Mesendoderm (in vitro differentiated cells): Measurements from ENCODE around the gene GPR39.
A peak's percentile ranks its signal among the peaks of the same experiment; 100 is the strongest.

Source experiments
- DNase-seq: peaks from one replicate; pipeline ENCODE4 v3.0.0; 2013
- H2AK5ac ChIP-seq: 2 replicates; pipeline ENCODE4 v1.6.1; 2013; ENCODE audit warnings: low read length, inconsistent platforms
- H2BK120ac ChIP-seq: 2 replicates; pipeline ENCODE4 v1.6.1; 2013; ENCODE audit warnings: low read depth, mild to moderate bottlenecking, low read length, moderate library complexity, mixed read lengths
- H2BK15ac ChIP-seq: replicated peaks from 2 replicates; pipeline ENCODE4 v1.6.1; 2013; ENCODE audit warnings: low read depth, mild to moderate bottlenecking, moderate library complexity
- H2BK5ac ChIP-seq: 2 replicates; pipeline ENCODE4 v1.6.1; 2013; ENCODE audit warnings: low read length, inconsistent platforms
- H3K18ac ChIP-seq: 2 replicates; pipeline ENCODE4 v1.6.1; 2013; ENCODE audit warnings: mild to moderate bottlenecking, low read length, mixed read lengths
- H3K23ac ChIP-seq: one replicate; pipeline ENCODE4 v1.6.1; 2013; ENCODE audit warnings: low read length
- H3K27ac ChIP-seq: 2 replicates; pipeline ENCODE4 v1.5.1; 2013; ENCODE audit warnings: low read depth, mild to moderate bottlenecking, inconsistent platforms, low read length, moderate library complexity
- H3K27me3 ChIP-seq: 2 replicates; pipeline ENCODE4 v1.6.1; 2013; ENCODE audit warnings: low read length, control low read depth, mild to moderate bottlenecking, inconsistent platforms; ENCODE audit not compliant: insufficient read depth, poor library complexity
- H3K36me3 ChIP-seq: 2 replicates; pipeline ENCODE4 v1.6.1; 2013; ENCODE audit warnings: low read length, inconsistent platforms; ENCODE audit not compliant: control insufficient read depth, insufficient read depth
- H3K4ac ChIP-seq: one replicate; pipeline ENCODE4 v1.6.1; 2013; ENCODE audit warnings: low read depth, mild to moderate bottlenecking, low read length, moderate library complexity
- H3K4me1 ChIP-seq: 2 replicates; pipeline ENCODE4 v1.6.1; 2013; ENCODE audit warnings: low read depth, low read length, inconsistent platforms; ENCODE audit not compliant: control insufficient read depth
- H3K4me2 ChIP-seq: 2 replicates; pipeline ENCODE4 v1.6.1; 2013; ENCODE audit warnings: low read length
- H3K4me3 ChIP-seq: 2 replicates; pipeline ENCODE4 v1.5.1; 2013; ENCODE audit warnings: mild to moderate bottlenecking, low read length
- H3K56ac ChIP-seq: one replicate; pipeline ENCODE4 v1.6.1; 2013; ENCODE audit warnings: low read length
- H3K79me1 ChIP-seq: 2 replicates; pipeline ENCODE4 v1.6.1; 2013; ENCODE audit warnings: low read length, inconsistent platforms
- H3K79me2 ChIP-seq: 2 replicates; pipeline ENCODE4 v1.6.1; 2013; ENCODE audit warnings: mild to moderate bottlenecking, low read length; ENCODE audit not compliant: control insufficient read depth, insufficient read depth
- H3K9ac ChIP-seq: 2 replicates; pipeline ENCODE4 v1.6.1; 2013; ENCODE audit warnings: low read length, inconsistent platforms
- H4K5ac ChIP-seq: one replicate; pipeline ENCODE4 v1.6.1; 2013; ENCODE audit warnings: low read length
- H4K8ac ChIP-seq: one replicate; pipeline ENCODE4 v1.6.1; 2013; ENCODE audit warnings: low read depth, mild to moderate bottlenecking, control low read depth, low read length, moderate library complexity
- WGBS: extraction: QIAGEN DNeasy Blood & Tissue Kit; methylation state at CpG from one replicate; pipeline ENCODE4 v1.1.7; 2013; ENCODE audit warnings: low lambda C conversion rate, missing lambda C conversion rate; ENCODE audit not compliant: insufficient coverage; ENCODE audit errors: extremely low coverage; 5-methylcytosine and 5-hydroxymethylcytosine counted together

The GPR39 gene

GRCh38 chr2:132676999-132677398, 260.4 kb downstream of the GPR39 start:
- no peak overlapping the region for H3K9ac ChIP-seq
- no CpG with 5 or more reads among the region's 2 CpGs for WGBS

GRCh38 chr2:132677661-132678060, 261.1 kb downstream of the GPR39 start:
- Histone ChIP-seq H3K27ac (no peak overlapping the region), H3K9ac (no peak overlapping the region), H3K79me1 (no peaks in the 10 kb centered on the region), H3K18ac (peak overlapping the region; percentile 28), H2BK15ac (no peak overlapping the region), H3K27me3 (no peaks in the 10 kb centered on the region), H3K4ac (no peak overlapping the region), H3K79me2 (no peaks in the 10 kb centered on the region), H3K4me3 (no peak overlapping the region), H4K8ac (no peak overlapping the region), H3K23ac (no peak overlapping the region), H3K4me2 (no peak overlapping the region), H3K56ac (no peak overlapping the region), H2BK120ac (no peak overlapping the region), H3K36me3 (no peaks in the 10 kb centered on the region), H2BK5ac (no peak overlapping the region), H3K4me1 (no peaks in the 10 kb centered on the region), H2AK5ac (no peak overlapping the region), H4K5ac (no peak overlapping the region)
- WGBS = no CpG with 5 or more reads among the region's 5 CpGs
- no peak for DNase-seq

More at GRCh38 chr2:132676999-132677398, 260.4 kb downstream of the GPR39 start:
- no peaks in the 10 kb centered on the region for H3K36me3 ChIP-seq
- no peak overlapping the region for H3K4ac ChIP-seq
- H2BK120ac ChIP-seq = no peak overlapping the region
- no peak overlapping the region for H3K27ac ChIP-seq
- H4K5ac ChIP-seq = no peak overlapping the region
- H3K27me3 ChIP-seq = no peaks in the 10 kb centered on the region
- no peaks in the 10 kb centered on the region for H3K79me1 ChIP-seq
- H2AK5ac ChIP-seq = no peak overlapping the region
- no peak overlapping the region for H3K18ac ChIP-seq
- H3K23ac ChIP-seq = no peak overlapping the region
- no peak overlapping the region for H2BK15ac ChIP-seq
- no peak for DNase-seq
- no peak overlapping the region for H4K8ac ChIP-seq
- H3K4me1 ChIP-seq = no peaks in the 10 kb centered on the region
- H3K4me3 ChIP-seq = no peak overlapping the region
- no peak overlapping the region for H3K56ac ChIP-seq
- H2BK5ac ChIP-seq = no peak overlapping the region
- no peaks in the 10 kb centered on the region for H3K79me2 ChIP-seq
- H3K4me2 ChIP-seq = no peak overlapping the region

- Histone ChIP-seq H3K4ac (no peak overlapping the region), H3K4me3 (no peak overlapping the region), H3K9ac (no peak overlapping the region), H3K23ac (no peak overlapping the region), H3K27me3 (no peaks in the 10 kb centered on the region), H2BK15ac (no peak overlapping the region), H3K4me2 (no peak overlapping the region), H2AK5ac (no peak overlapping the region), H2BK5ac (no peak overlapping the region), H3K79me2 (no peaks in the 10 kb centered on the region), H3K36me3 (no peaks in the 10 kb centered on the region), H4K8ac (no peak overlapping the region), H3K79me1 (no peaks in the 10 kb centered on the region), H4K5ac (no peak overlapping the region), H3K56ac (no peak overlapping the region), H2BK120ac (no peak overlapping the region), H3K27ac (no peak overlapping the region), H3K4me1 (no peaks in the 10 kb centered on the region), H3K18ac (no peak overlapping the region)
- no CpG with 5 or more reads among the region's 2 CpGs for WGBS
- no peak for DNase-seq
These were observed 261.9 kb downstream of the GPR39 start for GRCh38 chr2:132678483-132678882.

- H3K4me1 ChIP-seq = no peaks in the 10 kb centered on the region
- no peak overlapping the region for H4K8ac ChIP-seq
- no peak overlapping the region for H3K56ac ChIP-seq
- no peak overlapping the region for H2BK5ac ChIP-seq
- H3K18ac ChIP-seq = no peak overlapping the region
- H3K4ac ChIP-seq = no peak overlapping the region
- H2AK5ac ChIP-seq = no peak overlapping the region
- no peak overlapping the region for H2BK120ac ChIP-seq
- H3K4me3 ChIP-seq = no peak overlapping the region
- no peaks in the 10 kb centered on the region for H3K79me1 ChIP-seq
- H3K4me2 ChIP-seq = no peak overlapping the region
- no peaks in the 10 kb centered on the region for H3K36me3 ChIP-seq
- no peak overlapping the region for H3K27ac ChIP-seq
- no peak for DNase-seq
- no peak overlapping the region for H3K9ac ChIP-seq
- H4K5ac ChIP-seq = no peak overlapping the region
- no peak overlapping the region for H3K23ac ChIP-seq
- no peak overlapping the region for H2BK15ac ChIP-seq
- H3K27me3 ChIP-seq = no peaks in the 10 kb centered on the region
- no CpG with 5 or more reads among the region's 3 CpGs for WGBS
- H3K79me2 ChIP-seq = no peaks in the 10 kb centered on the region
These were observed 263.9 kb downstream of the GPR39 start for GRCh38 chr2:132680544-132680943.

- Histone ChIP-seq H3K36me3 (no peaks in the 10 kb centered on the region), H3K27me3 (no peaks in the 10 kb centered on the region), H3K4me1 (no peaks in the 10 kb centered on the region), H4K5ac (no peak overlapping the region), H3K4me2 (no peak overlapping the region), H2AK5ac (no peak overlapping the region), H2BK120ac (no peak overlapping the region), H3K4me3 (no peak overlapping the region), H3K79me1 (no peaks in the 10 kb centered on the region), H4K8ac (no peak overlapping the region), H3K27ac (no peak overlapping the region), H3K18ac (no peak overlapping the region), H2BK5ac (no peak overlapping the region), H3K79me2 (no peaks in the 10 kb centered on the region), H3K56ac (no peak overlapping the region), H3K23ac (no peak overlapping the region), H3K4ac (no peak overlapping the region), H2BK15ac (no peak overlapping the region), H3K9ac (no peak overlapping the region)
- no CpG with 5 or more reads among the region's 1 CpG for WGBS
- no peak for DNase-seq
These were observed 265.2 kb downstream of the GPR39 start for GRCh38 chr2:132681766-132682165.

GRCh38 chr2:132690664-132691303, 274.2 kb downstream of the GPR39 start:
- no peak overlapping the region for H3K23ac ChIP-seq
- no peak overlapping the region for H3K4ac ChIP-seq
- no peaks in the 10 kb centered on the region for H3K79me2 ChIP-seq
- no peaks in the 10 kb centered on the region for H3K79me1 ChIP-seq
- no peak for DNase-seq
- no peak overlapping the region for H4K8ac ChIP-seq
- H2AK5ac ChIP-seq = no peak overlapping the region
- no peak overlapping the region for H2BK15ac ChIP-seq
- H4K5ac ChIP-seq = no peak overlapping the region
- H3K9ac ChIP-seq = no peak overlapping the region
- no peak overlapping the region for H3K4me3 ChIP-seq
- H3K27ac ChIP-seq = no peak overlapping the region
- H2BK5ac ChIP-seq = no peak overlapping the region
- no peaks in the 10 kb centered on the region for H3K36me3 ChIP-seq
- H3K4me2 ChIP-seq = no peak overlapping the region
- no peak overlapping the region for H3K18ac ChIP-seq
- no peaks in the 10 kb centered on the region for H3K4me1 ChIP-seq
- no peak overlapping the region for H2BK120ac ChIP-seq
- H3K56ac ChIP-seq = no peak overlapping the region
- WGBS = no CpG with 5 or more reads among the region's 1 CpG
- H3K27me3 ChIP-seq = no peaks in the 10 kb centered on the region
